Measurements from ENCODE around the gene MDK. TPM values are rescaled to one million over a fixed set of nuclear protein-coding genes. Genes with fewer than 3 reads are reported as not detected.

The MDK gene
- total and polyA plus RNA-seq, 5 donors from 2014 or later, result 6.1 TPM; not detected in 4

DNA sequence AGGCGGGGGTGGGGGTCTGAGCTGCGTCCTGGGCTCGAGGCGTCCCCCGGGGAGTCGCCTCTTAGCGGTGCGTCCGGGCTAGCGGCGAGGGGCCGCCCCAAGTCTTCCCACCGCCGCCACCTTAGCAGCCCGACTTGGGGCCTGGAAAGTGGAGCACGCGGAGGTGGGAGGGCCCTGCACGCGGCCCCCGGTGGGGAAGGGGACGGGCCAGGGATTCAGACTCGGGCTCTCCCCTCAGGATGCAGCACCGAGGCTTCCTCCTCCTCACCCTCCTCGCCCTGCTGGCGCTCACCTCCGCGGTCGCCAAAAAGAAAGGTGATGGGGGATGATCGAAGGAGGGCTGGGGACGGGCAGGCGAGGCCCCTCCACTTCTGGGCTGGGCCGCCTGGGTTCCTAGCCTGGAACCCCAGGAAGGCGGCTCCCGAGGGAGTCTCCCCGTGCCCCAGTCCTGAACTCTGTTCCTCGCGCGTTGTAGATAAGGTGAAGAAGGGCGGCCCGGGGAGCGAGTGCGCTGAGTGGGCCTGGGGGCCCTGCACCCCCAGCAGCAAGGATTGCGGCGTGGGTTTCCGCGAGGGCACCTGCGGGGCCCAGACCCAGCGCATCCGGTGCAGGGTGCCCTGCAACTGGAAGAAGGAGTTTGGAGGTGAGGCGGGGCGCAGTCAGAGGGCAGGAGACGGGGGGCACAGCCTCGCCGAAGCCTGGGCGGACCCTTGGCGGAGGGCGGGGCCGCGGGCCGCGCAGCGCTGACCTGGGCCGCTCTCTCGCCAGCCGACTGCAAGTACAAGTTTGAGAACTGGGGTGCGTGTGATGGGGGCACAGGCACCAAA lies 563 bp downstream of the MDK start:
- peaks cover 30% of the 10 kb centered on the region for H3K27me3 Mint-ChIP-seq
- H3K27ac Mint-ChIP-seq, result no peak overlapping the region
- H3K36me3 ChIP-seq (ENCODE audit: control insufficient read depth, insufficient read depth, low read length), result peaks cover 7% of the 10 kb centered on the region
- H3K9me3 Mint-ChIP-seq, result peaks cover 0 to 3% (median 0%) of the 10 kb centered on the region in 7 donors
- H3K4me1 ChIP-seq (ENCODE audit: control insufficient read depth, insufficient read depth, low read length, poor library complexity, severe bottlenecking), result peaks cover 23% of the 10 kb centered on the region
- H3K9me3 ChIP-seq (ENCODE audit: control insufficient read depth in 2 of 2, low read length in 2 of 2), result no peaks in the 10 kb centered on the region
- peak in 1 of 3 donors; percentile 33 for DNase-seq
- no peak overlapping the region for H3K4me3 ChIP-seq (ENCODE audit: low read depth, low read length)
- H3K27me3 ChIP-seq (ENCODE audit: control insufficient read depth, insufficient read depth, low read length), result peaks cover 10% of the 10 kb centered on the region
- H3K27ac ChIP-seq (ENCODE audit: insufficient read depth, low read length, poor library complexity, severe bottlenecking), result no peak overlapping the region
- peaks cover 0 to 18% (median 0%) of the 10 kb centered on the region in 4 donors for H3K4me1 Mint-ChIP-seq
- H3K4me3 Mint-ChIP-seq, result peak overlapping the region; percentile 69 to 83 (median 80)
- peaks cover 8% of the 10 kb centered on the region for H3K36me3 Mint-ChIP-seq
- ATAC-seq (ENCODE audit: low read depth in 2 of 2), result peak in 1 of 2 donors; percentile 21

DNA sequence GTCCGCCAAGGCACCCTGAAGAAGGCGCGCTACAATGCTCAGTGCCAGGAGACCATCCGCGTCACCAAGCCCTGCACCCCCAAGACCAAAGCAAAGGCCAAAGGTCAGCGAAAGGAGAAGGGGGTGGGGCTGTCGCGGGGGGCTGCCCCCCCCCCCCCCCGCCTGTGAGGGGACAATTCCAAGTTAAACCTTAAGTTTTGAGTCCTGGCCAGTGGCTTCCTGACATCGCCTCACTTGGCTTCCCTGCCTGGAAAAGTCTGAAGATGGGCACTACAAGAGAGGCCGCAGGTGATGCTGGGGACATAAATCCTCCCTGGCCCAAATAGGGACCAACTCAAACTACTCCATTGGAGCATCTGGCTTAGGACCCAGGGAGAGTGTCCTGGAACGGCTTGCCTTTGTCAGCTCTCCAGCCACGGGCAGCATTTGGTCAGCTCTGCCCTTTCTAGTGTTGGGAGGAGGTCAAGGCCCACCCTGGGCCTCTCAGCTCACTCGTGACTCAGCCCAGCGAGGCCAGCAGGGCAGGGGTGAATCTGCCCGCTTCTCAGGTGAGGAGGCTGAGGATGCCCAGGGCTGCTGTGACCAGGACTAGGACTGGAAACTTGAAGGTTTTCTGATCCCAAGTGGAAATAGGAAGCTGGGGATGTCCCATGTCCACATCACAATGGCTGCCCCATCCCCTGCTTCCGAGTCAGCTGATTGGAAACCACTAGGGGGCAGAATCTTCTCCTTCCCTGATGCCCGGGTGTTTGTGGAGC lies 1.4 kb downstream of the MDK start:
- Mint-ChIP-seq H3K27ac (no peak overlapping the region), H3K4me1 (peaks cover 0 to 17% (median 0%) of the 10 kb centered on the region in 4 donors), H3K27me3 (peaks cover 38% of the 10 kb centered on the region), H3K36me3 (peaks cover 2% of the 10 kb centered on the region), H3K9me3 (peaks cover 0 to 3% (median 0%) of the 10 kb centered on the region in 7 donors), H3K4me3 (peak overlapping the region in 2 of 4 donors; percentile 54 to 55)
- Histone ChIP-seq H3K4me3 (ENCODE audit: low read depth, low read length) (no peak overlapping the region), H3K4me1 (ENCODE audit: control insufficient read depth, insufficient read depth, low read length, poor library complexity, severe bottlenecking) (peaks cover 23% of the 10 kb centered on the region), H3K27ac (ENCODE audit: insufficient read depth, low read length, poor library complexity, severe bottlenecking) (no peak overlapping the region), H3K27me3 (ENCODE audit: control insufficient read depth, insufficient read depth, low read length) (peaks cover 14% of the 10 kb centered on the region), H3K9me3 (ENCODE audit: control insufficient read depth in 2 of 2, low read length in 2 of 2) (no peaks in the 10 kb centered on the region), H3K36me3 (ENCODE audit: control insufficient read depth, insufficient read depth, low read length) (peaks cover 4% of the 10 kb centered on the region)
- ATAC-seq (ENCODE audit: low read depth in 2 of 2) (no peak), DNase-seq (no peak)

DNA sequence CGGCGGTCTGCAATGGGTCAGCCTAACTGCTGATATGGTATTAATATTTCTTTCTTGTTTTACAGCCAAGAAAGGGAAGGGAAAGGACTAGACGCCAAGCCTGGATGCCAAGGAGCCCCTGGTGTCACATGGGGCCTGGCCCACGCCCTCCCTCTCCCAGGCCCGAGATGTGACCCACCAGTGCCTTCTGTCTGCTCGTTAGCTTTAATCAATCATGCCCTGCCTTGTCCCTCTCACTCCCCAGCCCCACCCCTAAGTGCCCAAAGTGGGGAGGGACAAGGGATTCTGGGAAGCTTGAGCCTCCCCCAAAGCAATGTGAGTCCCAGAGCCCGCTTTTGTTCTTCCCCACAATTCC lies 1.9 kb downstream of the MDK start:
- no peak for DNase-seq
- Mint-ChIP-seq H3K9me3 (peaks cover 0 to 3% (median 0%) of the 10 kb centered on the region in 7 donors), H3K27me3 (peaks cover 43% of the 10 kb centered on the region), H3K4me3 (peak overlapping the region in 2 of 4 donors; percentile 54), H3K4me1 (peaks cover 0 to 22% (median 3%) of the 10 kb centered on the region in 4 donors), H3K36me3 (no peaks in the 10 kb centered on the region), H3K27ac (no peak overlapping the region)
- H3K9me3 ChIP-seq (ENCODE audit: control insufficient read depth in 2 of 2, low read length in 2 of 2), result no peaks in the 10 kb centered on the region
- H3K27me3 ChIP-seq (ENCODE audit: control insufficient read depth, insufficient read depth, low read length), result peaks cover 15% of the 10 kb centered on the region
- H3K4me1 ChIP-seq (ENCODE audit: control insufficient read depth, insufficient read depth, low read length, poor library complexity, severe bottlenecking), result peaks cover 23% of the 10 kb centered on the region
- H3K36me3 ChIP-seq (ENCODE audit: control insufficient read depth, insufficient read depth, low read length), result peaks cover 2% of the 10 kb centered on the region
- ATAC-seq (ENCODE audit: low read depth in 2 of 2), result no peak
- H3K4me3 ChIP-seq (ENCODE audit: low read depth, low read length), result no peak overlapping the region
- no peak overlapping the region for H3K27ac ChIP-seq (ENCODE audit: insufficient read depth, low read length, poor library complexity, severe bottlenecking)

DNA sequence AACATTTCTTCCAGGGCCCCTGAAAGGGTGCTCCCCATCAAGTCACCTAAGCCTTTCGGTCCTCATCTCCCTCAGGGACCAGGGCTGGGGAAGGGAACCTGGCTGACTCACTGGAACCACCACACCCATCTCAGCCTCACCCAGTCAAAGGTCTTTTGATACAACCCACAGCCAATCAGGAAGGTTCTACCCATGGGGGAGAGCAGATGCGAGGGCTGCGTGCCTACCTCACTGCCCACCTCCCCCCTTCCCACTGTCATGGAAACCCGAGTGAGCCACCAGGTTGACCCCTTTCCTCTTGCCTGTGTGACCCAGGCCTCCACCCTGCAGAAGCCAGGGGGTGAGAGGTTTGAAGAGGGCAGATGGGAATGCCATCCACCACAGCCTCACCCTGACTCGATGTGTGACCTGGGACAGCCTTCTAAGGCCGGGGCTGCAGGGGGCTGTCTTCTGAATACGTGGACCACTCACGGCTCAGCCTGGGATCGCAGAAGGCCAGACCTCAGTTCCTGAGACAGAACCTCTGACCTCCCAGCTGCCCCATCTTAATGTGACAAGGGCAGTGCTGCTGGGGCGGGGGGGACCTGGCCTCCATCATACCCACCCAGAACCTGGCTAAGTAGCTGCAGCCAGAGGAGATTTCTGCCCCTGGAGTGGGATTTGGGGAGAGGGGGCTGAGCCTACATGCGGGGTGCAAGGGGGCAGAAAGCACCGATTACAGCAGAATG lies 2.7 kb downstream of the MDK start:
- peaks cover 22% of the 10 kb centered on the region for H3K27me3 ChIP-seq (ENCODE audit: control insufficient read depth, insufficient read depth, low read length)

DNA sequence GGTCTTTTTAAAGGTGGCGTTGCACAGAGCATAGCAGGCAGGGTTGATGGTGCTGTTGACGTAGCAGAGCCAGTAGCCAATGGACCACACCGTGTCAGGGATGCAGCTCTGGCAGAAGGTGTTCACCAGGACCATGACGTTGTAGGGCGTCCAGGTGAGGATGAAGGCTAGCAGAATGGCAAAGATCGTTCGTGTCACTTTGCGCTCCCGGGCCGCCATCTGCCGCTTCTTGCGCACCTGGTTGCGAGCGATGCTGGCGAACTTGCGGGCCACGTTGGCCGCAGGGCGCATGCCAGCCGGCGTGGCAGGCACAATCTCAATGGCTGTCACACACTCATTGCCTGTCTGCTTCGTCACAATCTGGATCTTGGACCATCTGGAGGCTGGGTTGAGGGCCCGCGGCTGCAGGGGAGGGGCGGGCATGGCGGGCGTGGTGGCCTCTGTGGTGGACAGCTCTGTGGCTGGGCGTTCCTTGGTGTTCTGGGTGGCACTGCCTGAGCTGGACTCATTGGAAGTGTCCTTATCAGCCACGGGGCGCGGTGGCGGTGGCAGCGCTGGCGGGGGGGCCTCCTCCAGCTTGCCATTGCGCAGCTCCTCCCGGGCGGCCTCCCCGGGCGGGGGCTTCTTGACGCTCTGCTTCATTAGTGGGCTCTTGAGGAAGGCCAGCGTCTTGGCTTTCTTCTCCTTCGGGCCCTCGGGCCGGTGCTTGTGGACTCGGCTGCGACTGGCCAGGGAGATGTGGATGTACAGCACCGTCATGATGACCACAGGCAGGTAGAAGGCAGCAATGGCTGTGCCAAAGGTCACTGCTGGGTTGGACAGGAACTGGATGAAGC lies 3.9 kb downstream of the MDK start:
- no peak overlapping the region for H3K27ac Mint-ChIP-seq
- ATAC-seq (ENCODE audit: low read depth in 2 of 2), result no peak
- H3K4me1 Mint-ChIP-seq, result peaks cover 0 to 28% (median 3%) of the 10 kb centered on the region in 4 donors
- peak overlapping the region in 1 of 4 donors; percentile 34 for H3K4me3 Mint-ChIP-seq
- H3K36me3 Mint-ChIP-seq, result no peaks in the 10 kb centered on the region
- H3K9me3 ChIP-seq (ENCODE audit: control insufficient read depth in 2 of 2, low read length in 2 of 2), result no peaks in the 10 kb centered on the region
- no peak for DNase-seq
- no peak overlapping the region for H3K4me3 ChIP-seq (ENCODE audit: low read depth, low read length)
- peaks cover 59% of the 10 kb centered on the region for H3K27me3 Mint-ChIP-seq
- peaks cover 25% of the 10 kb centered on the region for H3K27me3 ChIP-seq (ENCODE audit: control insufficient read depth, insufficient read depth, low read length)
- H3K9me3 Mint-ChIP-seq, result peaks cover 0 to 3% (median 0%) of the 10 kb centered on the region in 7 donors
- no peak overlapping the region for H3K27ac ChIP-seq (ENCODE audit: insufficient read depth, low read length, poor library complexity, severe bottlenecking)
- peaks cover 35% of the 10 kb centered on the region for H3K4me1 ChIP-seq (ENCODE audit: control insufficient read depth, insufficient read depth, low read length, poor library complexity, severe bottlenecking)
- no peaks in the 10 kb centered on the region for H3K36me3 ChIP-seq (ENCODE audit: control insufficient read depth, insufficient read depth, low read length)

More for the DNA sequence above, 2.7 kb downstream of the MDK start:
- H3K36me3 ChIP-seq (ENCODE audit: control insufficient read depth, insufficient read depth, low read length), result peaks cover 1% of the 10 kb centered on the region
- Mint-ChIP-seq H3K4me1 (peaks cover 0 to 23% (median 3%) of the 10 kb centered on the region in 4 donors), H3K27ac (peak overlapping the region in 1 of 3 donors; percentile 77), H3K36me3 (no peaks in the 10 kb centered on the region), H3K4me3 (peak overlapping the region in 1 of 4 donors; percentile 24), H3K27me3 (peaks cover 51% of the 10 kb centered on the region), H3K9me3 (peaks cover 0 to 3% (median 0%) of the 10 kb centered on the region in 7 donors)
- no peak overlapping the region for H3K4me3 ChIP-seq (ENCODE audit: low read depth, low read length)
- no peak overlapping the region for H3K27ac ChIP-seq (ENCODE audit: insufficient read depth, low read length, poor library complexity, severe bottlenecking)
- ATAC-seq (ENCODE audit: low read depth in 2 of 2) (no peak), DNase-seq (no peak)
- peaks cover 25% of the 10 kb centered on the region for H3K4me1 ChIP-seq (ENCODE audit: control insufficient read depth, insufficient read depth, low read length, poor library complexity, severe bottlenecking)
- H3K9me3 ChIP-seq (ENCODE audit: control insufficient read depth in 2 of 2, low read length in 2 of 2), result no peaks in the 10 kb centered on the region

DNA sequence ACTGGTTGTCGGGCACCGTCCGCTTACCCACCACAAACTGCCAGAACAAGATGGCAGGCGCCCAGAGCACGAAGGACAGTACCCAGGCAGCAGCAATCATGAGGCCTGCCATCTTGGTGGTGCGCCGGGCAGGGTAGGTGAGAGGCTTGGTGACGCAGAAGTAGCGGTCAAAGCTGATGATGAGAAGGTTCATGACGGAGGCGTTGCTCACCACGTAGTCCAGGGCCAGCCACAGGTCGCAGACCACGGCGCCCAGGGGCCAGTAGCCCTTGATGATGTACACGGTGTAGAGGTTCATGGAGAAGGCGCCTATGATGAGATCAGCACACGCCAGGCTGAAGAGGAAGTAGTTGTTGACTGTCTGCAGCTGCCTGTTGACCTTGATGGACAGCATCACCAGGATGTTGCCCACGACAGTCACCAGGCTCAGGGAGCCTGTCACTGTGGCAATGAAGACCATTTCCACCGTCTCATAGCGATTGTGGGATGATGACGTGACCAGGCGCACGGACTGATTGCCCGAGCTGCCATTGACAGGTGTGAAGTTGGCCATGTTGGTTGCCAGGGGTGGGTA lies 4.6 kb downstream of the MDK start:
- Histone ChIP-seq H3K4me3 (ENCODE audit: low read depth, low read length) (no peak overlapping the region), H3K9me3 (ENCODE audit: control insufficient read depth in 2 of 2, low read length in 2 of 2) (no peaks in the 10 kb centered on the region), H3K36me3 (ENCODE audit: control insufficient read depth, insufficient read depth, low read length) (no peaks in the 10 kb centered on the region), H3K27me3 (ENCODE audit: control insufficient read depth, insufficient read depth, low read length) (peaks cover 25% of the 10 kb centered on the region), H3K4me1 (ENCODE audit: control insufficient read depth, insufficient read depth, low read length, poor library complexity, severe bottlenecking) (peaks cover 35% of the 10 kb centered on the region), H3K27ac (ENCODE audit: insufficient read depth, low read length, poor library complexity, severe bottlenecking) (no peak overlapping the region)
- peaks cover 64% of the 10 kb centered on the region for H3K27me3 Mint-ChIP-seq
- DNase-seq (no peak), ATAC-seq (ENCODE audit: low read depth in 2 of 2) (no peak)
- no peak overlapping the region for H3K27ac Mint-ChIP-seq
- peaks cover 0 to 3% (median 0%) of the 10 kb centered on the region in 7 donors for H3K9me3 Mint-ChIP-seq
- no peaks in the 10 kb centered on the region for H3K36me3 Mint-ChIP-seq
- peak overlapping the region in 1 of 4 donors; percentile 34 for H3K4me3 Mint-ChIP-seq
- peaks cover 0 to 32% (median 3%) of the 10 kb centered on the region in 4 donors for H3K4me1 Mint-ChIP-seq

All from CD4-positive, CD25-positive, alpha-beta regulatory T cell (primary cell).